Upper lobe of right lung (tissue), 1 donor: Measurements from ENCODE around the gene AIG1. TPM values are rescaled to one million over a fixed set of nuclear protein-coding genes. Genes with fewer than 3 reads are reported as not detected.

Source experiments
- ATAC-seq: fragments of 200-7000 bp; cut with Tn5 transposase; one replicate; pipeline ENCODE4 v1.9.1; 2020; ENCODE audit warnings: mild to moderate bottlenecking, moderate library complexity
- DNase-seq: peaks from one replicate; pipeline ENCODE4 v3.0.0-alpha.2; 2020
- H3K27ac ChIP-seq: fragments of 200-600 bp; one replicate; pipeline ENCODE4 v1.8.0; 2022
- H3K27me3 ChIP-seq: fragments of 200-600 bp; one replicate; pipeline ENCODE4 v1.8.0; 2022; ENCODE audit warnings: mild to moderate bottlenecking
- H3K36me3 ChIP-seq: fragments of 200-600 bp; one replicate; pipeline ENCODE4 v1.8.0; 2022
- H3K4me1 ChIP-seq: fragments of 200-600 bp; one replicate; pipeline ENCODE4 v1.8.0; 2022
- H3K4me3 ChIP-seq: fragments of 200-600 bp; one replicate; pipeline ENCODE4 v1.8.0; 2022; ENCODE audit warnings: mild to moderate bottlenecking
- H3K9me3 ChIP-seq: fragments of 200-600 bp; one replicate; pipeline ENCODE4 v1.8.0; 2022
- intact Hi-C: fragments of 100-400 bp; cut with DNase I; formaldehyde crosslinking; loops from one replicate; pipeline ENCODE4 v1.11.0; 2022
- total RNA-seq: library from RNA; stranded (reverse); fragmentation: NEBNext Ultra II Directional; extraction: Animal tissue kit (Norgen Biotek cat#: 25700); gene quantifications from one replicate; pipeline ENCODE4 v1.2.1, GENCODE V29; 2021
- TF ChIP-seq, protein P1 (sequence below): fragments of 200-600 bp; IDR thresholded peaks from one replicate; pipeline ENCODE4 v1.8.0; 2022; ENCODE audit warnings: antibody characterized with exemption
- donor health status: DM: no; HTN: yes; CAD: no; lungs with severe emphysema.

AIG1 gene
- total RNA-seq, 1 donor from 2014 or later = 26.8 TPM

DNA sequence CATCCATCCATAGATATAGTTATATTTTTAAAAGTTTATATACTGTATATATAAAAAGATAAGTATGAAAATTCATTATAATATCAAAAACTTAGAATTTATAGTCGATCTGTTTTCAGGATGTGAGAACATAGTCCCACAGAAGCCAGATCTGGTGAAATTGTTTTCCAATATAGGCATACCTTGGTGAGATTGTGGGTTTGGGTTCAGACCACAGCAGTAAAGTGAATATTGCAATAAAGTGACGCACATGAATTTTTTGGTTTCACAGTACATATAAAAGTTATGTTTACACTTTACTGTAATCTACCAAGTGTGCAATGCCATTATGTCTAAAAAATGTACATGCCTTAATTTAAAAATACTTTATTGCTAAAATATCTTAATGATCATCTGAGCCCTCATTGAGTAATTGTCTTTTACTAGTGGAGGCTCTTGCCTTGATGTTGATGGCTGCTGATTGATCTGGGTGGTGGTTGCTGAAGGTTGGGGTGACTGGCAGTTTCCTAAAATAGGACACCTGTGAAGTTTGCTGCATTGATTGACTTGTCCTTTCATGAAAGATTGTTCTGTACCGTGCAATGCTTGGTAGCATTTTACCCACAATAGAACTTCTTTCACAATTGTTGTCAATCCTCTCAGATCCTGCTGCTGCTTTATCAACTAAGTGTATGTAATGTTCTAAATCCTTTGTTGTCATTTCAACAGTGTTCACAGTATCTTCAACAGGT lies 29.8 kb downstream of the AIG1 start:
- Histone ChIP-seq H3K4me3 (no peak overlapping the region), H3K27ac (no peak overlapping the region), H3K9me3 (no peaks in the 10 kb centered on the region), H3K4me1 (no peaks in the 10 kb centered on the region), H3K36me3 (no peaks in the 10 kb centered on the region), H3K27me3 (no peaks in the 10 kb centered on the region)
- ATAC-seq (no peak), DNase-seq (no peak)
- TF ChIP-seq, protein P1, sequence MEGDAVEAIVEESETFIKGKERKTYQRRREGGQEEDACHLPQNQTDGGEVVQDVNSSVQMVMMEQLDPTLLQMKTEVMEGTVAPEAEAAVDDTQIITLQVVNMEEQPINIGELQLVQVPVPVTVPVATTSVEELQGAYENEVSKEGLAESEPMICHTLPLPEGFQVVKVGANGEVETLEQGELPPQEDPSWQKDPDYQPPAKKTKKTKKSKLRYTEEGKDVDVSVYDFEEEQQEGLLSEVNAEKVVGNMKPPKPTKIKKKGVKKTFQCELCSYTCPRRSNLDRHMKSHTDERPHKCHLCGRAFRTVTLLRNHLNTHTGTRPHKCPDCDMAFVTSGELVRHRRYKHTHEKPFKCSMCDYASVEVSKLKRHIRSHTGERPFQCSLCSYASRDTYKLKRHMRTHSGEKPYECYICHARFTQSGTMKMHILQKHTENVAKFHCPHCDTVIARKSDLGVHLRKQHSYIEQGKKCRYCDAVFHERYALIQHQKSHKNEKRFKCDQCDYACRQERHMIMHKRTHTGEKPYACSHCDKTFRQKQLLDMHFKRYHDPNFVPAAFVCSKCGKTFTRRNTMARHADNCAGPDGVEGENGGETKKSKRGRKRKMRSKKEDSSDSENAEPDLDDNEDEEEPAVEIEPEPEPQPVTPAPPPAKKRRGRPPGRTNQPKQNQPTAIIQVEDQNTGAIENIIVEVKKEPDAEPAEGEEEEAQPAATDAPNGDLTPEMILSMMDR = no peak
- intact Hi-C loops = no loop called here

GRCh38 chr6:143092768-143093167 lies 32.1 kb downstream of the AIG1 start:
- intact Hi-C loops = no loop called here
- Histone ChIP-seq H3K4me1 (peaks cover 4% of the 10 kb centered on the region), H3K4me3 (no peak overlapping the region), H3K36me3 (no peaks in the 10 kb centered on the region), H3K9me3 (no peaks in the 10 kb centered on the region), H3K27ac (no peak overlapping the region), H3K27me3 (no peaks in the 10 kb centered on the region)
- TF ChIP-seq, protein P1 = no peak
- DNase-seq (no peak), ATAC-seq (no peak)

DNA sequence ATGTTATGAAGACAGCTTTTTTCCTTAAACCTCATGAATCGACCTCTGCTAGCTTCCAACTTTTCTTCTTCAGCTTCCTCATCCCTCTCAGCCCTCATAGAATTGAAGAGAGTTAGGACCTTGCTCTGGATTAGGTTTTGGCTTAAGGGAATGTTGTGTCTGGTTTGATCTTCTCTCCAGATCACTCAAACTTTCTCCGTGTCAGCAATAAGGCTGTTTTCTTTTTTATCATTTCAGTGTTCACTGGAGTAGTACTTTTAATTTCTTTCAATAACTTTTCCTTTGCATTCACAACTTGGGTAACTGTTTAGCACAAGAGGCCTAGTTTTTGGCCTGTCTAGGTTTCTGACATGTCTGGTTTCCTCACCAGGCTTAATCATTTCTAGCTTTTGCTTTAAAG lies 32.6 kb downstream of the AIG1 start:
- DNase-seq (no peak), ATAC-seq (no peak)
- no peaks in the 10 kb centered on the region for H3K9me3 ChIP-seq
- H3K36me3 ChIP-seq = no peaks in the 10 kb centered on the region
- H3K27me3 ChIP-seq = no peaks in the 10 kb centered on the region
- H3K4me3 ChIP-seq = no peak overlapping the region
- TF ChIP-seq, protein P1 = no peak
- intact Hi-C loops = no loop called here
- peaks cover 5% of the 10 kb centered on the region for H3K4me1 ChIP-seq
- H3K27ac ChIP-seq = no peak overlapping the region

GRCh38 chr6:143096403-143096802 lies 35.7 kb downstream of the AIG1 start:
- Histone ChIP-seq H3K9me3 (no peaks in the 10 kb centered on the region), H3K27ac (no peak overlapping the region), H3K36me3 (no peaks in the 10 kb centered on the region), H3K4me1 (peaks cover 5% of the 10 kb centered on the region), H3K4me3 (no peak overlapping the region), H3K27me3 (no peaks in the 10 kb centered on the region)
- intact Hi-C loops = no loop called here
- TF ChIP-seq, protein P1 = no peak
- DNase-seq (no peak), ATAC-seq (no peak)

DNA sequence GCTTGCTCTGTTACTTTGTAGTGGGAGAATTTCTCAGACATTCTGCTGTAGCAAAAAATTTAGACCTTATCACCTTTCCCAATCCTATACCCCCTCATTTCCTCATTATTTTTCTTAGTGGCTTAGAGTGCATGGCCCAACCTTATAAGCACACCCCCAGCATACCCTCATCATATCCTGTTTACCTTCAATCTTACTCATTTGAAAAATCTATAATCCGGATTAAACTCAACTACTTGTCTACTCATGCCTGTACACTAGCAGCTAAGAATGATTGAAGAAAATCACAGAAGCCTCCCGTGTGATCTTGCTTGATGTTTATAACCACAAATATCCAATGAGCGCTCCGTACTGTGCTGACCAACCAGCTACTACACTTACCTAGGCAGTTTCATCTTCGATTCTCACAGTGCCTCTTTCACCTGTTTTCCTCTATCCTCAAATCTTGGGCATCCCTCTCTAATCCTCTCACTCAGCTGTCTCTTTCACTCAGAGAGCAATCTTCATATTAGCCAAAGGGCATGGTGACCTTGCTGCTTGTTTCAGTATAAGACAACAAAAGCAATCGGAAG lies 36.6 kb downstream of the AIG1 start:
- H3K27ac ChIP-seq = no peak overlapping the region
- H3K9me3 ChIP-seq = no peaks in the 10 kb centered on the region
- H3K36me3 ChIP-seq = no peaks in the 10 kb centered on the region
- ATAC-seq (no peak), DNase-seq (no peak)
- TF ChIP-seq, protein P1 = no peak
- peaks cover 5% of the 10 kb centered on the region for H3K4me1 ChIP-seq
- intact Hi-C loops = no loop called here
- H3K4me3 ChIP-seq = no peak overlapping the region
- no peaks in the 10 kb centered on the region for H3K27me3 ChIP-seq
